GM21526 (cell line): ENCODE results near the gene DCAKD.

Experiments used
- ATAC-seq: cut with Tn5 transposase; IDR thresholded peaks from one replicate; pipeline ENCODE4 v1.9.1; 2021; ENCODE audit warnings: moderate library complexity; ENCODE audit not compliant: unreplicated experiment, low FRiP score

DCAKD gene, protein sequence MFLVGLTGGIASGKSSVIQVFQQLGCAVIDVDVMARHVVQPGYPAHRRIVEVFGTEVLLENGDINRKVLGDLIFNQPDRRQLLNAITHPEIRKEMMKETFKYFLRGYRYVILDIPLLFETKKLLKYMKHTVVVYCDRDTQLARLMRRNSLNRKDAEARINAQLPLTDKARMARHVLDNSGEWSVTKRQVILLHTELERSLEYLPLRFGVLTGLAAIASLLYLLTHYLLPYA

DNA sequence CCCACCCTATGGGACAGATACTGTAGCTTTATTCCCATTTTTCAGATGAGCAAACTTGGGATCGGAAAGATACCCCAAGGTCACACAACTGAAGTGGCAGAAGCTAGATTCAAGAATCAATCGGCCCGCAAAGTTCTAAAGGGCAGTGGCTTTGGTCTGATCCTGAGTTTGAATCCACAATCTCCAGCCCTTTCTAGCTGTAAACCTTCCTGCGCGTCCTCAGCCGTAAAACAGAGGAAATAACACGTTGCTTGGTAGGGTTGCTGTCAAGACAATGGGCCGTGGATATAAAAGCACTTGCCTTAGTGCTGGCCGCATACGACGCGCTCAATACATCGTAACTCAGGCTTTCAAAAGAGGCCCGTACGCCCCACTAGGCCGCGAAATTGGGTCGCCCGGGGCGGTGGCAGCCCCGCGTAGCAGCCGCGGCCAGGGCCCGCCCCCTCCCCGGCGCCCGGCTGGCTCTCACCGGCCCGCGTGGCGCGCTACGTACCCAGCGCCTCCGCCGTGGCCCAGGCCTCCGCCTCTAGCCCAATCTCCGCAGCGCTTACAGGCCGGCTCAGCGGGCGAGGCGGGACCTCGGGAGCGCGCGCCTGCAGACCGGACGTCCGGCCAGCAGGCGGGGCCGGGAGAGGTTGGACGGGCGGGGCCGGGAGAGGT, at the start of gene DCAKD:
DCAKD (minus strand) TSS at position 573 of the 660 bp plus-strand sequence. CDS start 16,747 bp downstream, outside the sequence.
- ATAC-seq = peak; percentile 78

DNA sequence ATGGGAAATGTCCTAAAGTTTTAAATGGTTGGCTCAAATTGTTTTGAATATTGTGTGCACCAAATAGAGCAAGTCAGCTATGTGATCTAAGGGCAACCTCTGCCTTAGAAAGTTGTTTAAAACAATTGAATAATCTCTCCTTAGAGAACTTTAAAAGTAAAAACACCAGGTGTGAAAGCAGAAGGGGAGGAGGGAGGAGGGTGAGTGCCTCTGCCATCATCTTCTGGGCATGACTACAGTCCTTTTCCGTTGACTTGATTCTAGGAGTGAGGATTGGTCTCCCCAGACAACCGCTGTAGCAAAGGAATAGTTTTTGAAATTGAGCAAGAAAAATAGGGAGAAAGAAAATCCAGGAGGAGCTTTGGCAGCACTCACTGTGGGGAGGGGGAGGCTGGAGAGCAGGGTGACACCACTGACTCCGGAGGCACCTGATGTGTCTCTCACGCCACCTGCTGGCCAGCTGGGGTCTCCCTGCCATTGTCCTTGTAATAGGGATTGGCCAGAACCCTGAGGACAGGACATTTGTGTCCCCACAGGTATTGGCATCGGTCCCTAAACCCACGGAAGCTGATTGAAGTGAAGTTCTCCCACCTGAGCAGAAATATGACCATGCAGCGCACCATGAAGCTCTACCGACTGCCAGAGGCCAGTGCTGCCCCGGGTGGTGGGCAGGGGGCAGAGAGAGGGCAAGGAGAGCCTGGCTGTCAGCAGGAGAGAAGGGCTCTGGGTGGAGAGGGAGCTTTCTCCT, 47.6 kb upstream of the DCAKD start:
- no peak for ATAC-seq

DNA sequence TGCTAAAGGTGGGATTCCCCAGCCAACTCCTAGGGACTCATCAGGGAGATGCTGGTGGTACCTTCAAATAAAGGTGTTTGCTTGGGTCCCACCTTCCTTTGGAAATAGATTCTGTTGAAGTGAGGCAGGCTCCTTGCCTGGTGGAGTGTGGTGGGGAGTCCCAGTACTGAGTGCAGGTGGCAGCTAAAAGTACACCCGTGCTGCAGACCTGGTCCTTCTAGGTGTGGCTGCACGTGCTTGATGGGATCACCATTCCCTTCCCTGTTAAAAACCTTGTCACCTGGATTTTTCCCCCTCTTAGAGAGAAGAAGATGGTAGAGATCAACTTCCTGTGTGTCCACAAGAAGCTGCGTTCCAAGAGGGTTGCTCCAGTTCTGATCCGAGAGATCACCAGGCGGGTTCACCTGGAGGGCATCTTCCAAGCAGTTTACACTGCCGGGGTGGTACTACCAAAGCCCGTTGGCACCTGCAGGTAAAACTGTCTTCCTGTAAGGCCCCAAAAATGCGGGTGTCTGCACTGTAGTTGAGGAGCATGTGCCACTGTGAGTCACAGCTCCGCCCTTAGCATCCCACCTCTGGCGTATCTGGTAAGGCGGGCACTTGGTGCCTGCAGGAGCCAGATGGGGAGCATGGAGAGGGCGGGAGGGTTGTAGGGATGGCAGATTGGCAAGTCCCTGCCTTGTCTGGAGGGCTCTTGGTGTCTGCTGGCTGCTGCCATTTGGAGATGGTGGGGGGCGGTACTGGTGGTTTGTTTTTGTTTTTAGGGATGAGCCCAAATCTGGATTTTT, 46.8 kb upstream of the DCAKD start:
- ATAC-seq = no peak

DNA sequence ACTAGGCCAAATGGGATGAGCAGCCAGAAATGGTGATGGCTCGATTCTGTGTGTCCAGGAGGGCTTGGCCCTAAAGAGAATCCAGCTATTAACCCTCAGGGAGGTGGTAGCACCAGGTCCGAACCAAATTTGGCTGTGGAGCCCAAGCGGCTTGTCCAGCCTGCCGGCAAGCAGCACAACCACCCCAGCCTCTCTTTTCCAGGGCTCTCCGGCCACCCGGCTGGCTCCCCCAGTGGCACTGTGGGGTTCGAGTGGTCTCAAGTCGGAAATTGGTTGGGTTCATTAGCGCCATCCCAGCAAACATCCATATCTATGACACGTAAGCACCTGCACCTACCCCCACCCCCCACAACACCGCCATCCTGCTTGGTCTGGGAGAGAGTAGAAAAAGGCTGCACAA, 45.5 kb upstream of the DCAKD start:
- no peak for ATAC-seq

DNA sequence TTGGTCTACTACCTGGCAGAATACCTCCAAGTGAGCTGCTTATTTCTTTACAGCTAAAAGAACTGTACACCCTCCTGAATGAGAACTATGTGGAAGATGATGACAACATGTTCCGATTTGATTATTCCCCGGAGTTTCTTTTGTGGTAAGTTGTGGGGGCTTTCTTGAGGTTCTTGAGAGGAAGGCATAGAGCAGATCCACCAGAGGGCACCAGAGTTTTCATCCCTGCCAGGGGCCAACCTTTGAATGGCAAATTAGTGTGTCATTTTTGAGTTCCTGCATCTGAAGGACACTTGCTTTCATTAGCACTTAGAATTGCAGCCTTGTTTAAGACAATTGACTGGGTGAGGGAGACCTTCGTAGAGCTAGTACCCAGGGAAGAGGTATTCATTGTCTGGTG, 44.7 kb upstream of the DCAKD start:
- ATAC-seq = no peak

DNA sequence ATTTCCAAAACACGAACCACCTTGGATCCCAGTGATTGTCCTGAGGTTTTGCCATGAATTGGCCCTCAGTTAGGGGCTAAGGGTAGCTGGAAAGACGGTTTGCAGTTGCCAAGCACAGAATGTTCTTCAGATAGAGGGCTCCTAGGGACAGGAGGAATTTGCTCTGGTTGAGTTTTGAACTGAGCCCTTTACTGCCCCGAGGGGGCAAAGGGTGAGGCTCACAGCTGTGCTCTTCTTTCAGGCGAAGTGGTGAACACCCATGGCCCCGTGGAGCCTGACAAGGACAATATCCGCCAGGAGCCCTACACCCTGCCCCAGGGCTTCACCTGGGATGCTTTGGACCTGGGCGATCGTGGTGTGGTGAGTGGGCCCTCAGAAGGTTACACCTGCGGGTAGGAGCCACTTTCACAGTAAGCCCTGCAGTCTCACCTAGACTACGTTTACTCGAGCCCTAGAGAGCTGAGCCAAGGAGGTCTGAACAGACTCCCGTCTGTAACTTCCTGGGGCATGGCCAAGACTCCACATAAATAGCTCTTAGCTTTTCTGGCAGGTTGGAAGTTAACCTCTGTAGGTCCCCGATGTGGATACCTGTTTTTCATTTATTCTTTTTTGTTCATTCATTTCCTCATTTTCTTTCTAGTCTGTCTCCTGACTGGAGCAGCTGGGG, 42.1 kb upstream of the DCAKD start:
- no peak for ATAC-seq

DNA sequence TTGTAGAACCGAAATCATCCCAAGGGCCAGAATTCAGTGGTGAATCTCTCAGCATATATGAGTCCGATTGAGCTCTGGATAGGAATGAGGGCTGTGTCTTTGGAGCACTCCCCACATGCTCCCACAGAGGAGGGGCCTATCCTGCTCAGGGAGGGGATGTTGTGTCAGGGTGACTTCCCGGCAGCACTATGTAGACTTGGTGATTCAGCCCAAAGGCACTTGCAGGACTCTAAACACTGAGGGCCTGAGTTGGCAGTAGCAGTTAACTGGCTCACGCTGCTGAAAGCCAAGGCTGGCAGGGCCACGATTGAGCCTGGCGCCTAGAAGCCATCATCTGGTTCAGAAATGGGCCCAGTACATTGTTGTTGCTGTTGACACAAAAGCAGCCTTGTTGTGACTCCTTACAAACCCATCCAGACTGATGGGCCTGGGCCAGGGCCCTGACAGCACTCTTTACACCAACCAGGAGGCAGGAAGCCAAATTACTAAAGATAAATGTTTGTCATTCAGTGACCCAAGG, 41.5 kb upstream of the DCAKD start:
- ATAC-seq = no peak

DNA sequence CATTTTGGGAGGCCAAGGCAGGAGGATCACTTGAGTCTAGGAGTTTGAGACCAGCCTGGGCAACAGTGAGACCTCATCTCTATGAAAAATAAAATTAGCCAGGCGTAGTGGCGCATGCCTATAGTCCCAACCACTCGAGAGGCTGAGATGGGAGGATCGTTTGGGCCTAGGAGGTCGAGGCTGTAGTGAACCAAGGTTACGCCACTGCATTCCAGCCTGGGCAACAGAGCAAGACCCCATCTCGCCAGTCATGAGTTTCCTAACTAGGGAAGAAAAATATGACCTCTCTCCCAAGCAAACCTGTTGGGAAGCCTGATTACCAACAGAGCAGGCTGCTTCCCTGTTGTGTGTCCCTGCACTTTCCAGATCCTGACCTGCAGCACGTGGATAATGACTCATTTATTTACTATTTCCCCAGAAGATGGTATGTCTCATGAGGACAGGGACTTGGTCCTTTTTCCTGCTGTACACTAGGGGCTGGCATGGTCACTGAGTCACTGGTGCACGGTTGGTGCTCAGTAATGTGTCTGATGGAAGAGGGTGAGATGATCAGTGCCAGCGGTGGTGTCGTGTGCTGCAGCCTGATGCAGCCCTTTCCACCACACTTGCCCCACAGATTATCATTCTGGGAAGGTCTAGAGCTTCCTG, 40.5 kb upstream of the DCAKD start:
- ATAC-seq = no peak

DNA sequence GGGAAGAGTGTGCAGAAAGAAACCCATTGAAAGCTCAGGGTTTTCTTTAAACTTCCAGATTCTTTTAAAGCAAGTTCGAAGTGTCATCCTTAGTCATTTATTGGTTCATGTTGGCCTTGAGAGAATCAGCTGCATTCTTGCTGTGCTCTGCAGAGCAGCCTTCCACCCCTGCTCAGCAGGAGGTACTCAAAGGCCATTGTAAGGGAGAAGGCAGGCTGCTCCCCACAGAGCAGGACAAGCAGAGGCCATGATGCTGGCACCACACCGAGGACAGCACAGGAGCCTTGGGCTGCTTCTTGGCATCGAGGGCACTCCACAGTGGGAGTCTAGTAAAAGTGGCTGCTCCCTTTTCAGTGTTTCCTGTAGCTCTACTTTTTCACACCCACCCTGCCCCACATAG, 39.3 kb upstream of the DCAKD start:
- no peak for ATAC-seq

DNA sequence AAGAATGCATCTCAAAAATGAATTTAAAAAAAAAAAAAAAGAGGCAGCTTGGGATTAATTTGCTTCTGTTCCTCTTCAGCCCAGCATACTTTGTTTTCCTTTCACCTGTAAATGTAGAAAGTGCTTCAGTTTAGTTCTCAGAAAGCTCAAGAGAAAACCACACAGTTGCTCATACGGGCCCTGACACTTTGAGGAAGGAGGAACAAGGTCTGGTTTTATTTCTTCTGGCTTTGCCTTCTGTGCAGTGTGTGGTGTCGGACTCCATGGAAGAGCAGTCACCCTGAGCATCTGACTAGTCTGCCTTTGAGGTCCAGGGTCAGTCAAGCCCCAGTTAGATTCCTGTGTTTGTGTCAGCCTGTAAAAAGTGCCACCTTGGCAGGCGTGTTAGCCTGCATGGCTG, 37.3 kb upstream of the DCAKD start:
- ATAC-seq = no peak

DNA sequence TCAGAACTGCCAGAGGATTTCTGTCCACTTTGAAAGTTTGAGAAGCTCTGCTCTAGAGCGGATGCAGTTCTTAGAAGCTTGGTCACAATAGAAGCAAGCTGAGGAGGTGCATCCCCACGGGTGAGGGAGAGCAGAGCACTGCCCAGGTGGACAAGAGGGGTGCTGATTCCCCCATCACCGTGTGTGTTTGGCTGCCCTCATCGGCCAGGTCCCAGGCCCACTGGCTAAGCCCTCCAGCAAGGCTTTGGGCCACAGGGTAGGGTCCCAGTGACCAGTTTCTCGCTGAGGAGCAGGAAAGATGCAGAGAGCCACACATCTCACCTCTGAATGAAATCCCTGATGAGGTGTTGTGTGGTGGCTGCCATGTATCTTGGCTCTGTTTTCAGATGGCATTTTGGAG, 36.5 kb upstream of the DCAKD start:
- ATAC-seq = no peak

DNA sequence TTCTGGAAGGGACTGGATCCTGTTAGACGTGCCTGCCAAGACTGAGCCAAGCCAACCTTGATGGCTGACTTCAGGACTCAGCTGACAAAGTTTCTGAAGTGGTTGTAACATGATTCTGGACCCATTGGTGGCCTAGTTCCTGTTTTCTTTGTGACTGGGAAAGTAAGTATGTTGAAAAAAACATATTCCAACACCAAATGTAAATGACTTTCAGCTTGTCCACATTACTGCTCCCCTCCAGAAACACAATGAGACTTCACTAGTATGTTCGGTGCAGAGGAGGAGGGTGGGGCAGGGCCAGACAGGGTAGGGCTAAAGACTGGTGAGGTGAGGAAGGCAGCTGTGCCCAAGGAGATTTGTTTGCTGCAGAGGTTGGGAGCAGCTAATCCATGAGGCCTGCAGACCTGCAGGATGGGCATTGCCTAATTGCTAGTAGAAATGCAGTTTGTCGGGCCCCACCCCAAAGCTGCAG, 36.1 kb upstream of the DCAKD start:
- no peak for ATAC-seq

DNA sequence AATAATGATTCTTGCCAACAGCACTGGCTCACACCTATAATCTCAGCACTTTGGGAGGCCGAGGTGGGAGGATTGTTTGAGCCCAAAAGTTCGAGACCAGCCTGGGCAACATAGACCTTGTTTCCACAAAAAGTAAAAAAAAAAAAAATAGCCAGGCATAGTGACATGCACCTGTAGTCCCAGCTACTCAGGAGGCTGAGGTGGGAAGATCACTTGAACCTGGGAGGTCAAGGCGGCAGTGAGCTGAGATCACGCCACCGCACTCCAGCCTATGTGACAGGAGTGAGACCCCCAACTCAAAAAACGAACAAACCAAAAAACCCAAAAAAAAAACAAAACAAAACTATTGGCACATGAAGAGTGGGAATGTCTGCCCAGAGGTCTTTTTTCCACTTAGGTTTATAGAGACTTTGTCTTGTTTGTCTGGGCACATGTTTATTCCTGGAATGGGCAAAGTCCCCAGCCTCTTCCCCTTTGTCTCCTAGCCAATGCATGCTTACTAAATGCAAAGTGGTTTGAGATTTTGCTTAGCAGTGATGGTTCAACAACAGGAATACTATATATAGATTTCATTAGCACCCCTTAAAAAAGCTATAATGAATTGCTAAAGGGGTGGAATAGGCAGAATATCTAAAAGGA, 35.6 kb upstream of the DCAKD start:
- no peak for ATAC-seq

DNA sequence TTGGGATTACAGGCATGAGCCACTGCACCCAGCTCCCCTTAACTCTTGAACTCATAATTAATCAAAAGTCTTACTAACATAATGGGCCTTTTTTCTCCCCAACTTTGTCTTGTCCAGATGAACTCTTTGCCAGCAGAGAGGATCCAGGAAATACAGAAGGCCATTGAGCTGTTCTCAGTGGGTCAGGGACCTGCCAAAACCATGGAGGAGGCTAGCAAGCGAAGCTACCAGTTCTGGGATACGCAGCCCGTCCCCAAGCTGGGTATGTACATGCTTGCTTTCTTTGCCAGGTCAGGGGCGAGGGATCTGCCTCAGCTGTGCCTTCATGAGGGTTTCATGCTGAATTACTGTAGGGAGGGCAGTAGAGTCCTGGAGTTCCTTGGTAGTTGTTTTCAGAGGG, 35.0 kb upstream of the DCAKD start:
- no peak for ATAC-seq

DNA sequence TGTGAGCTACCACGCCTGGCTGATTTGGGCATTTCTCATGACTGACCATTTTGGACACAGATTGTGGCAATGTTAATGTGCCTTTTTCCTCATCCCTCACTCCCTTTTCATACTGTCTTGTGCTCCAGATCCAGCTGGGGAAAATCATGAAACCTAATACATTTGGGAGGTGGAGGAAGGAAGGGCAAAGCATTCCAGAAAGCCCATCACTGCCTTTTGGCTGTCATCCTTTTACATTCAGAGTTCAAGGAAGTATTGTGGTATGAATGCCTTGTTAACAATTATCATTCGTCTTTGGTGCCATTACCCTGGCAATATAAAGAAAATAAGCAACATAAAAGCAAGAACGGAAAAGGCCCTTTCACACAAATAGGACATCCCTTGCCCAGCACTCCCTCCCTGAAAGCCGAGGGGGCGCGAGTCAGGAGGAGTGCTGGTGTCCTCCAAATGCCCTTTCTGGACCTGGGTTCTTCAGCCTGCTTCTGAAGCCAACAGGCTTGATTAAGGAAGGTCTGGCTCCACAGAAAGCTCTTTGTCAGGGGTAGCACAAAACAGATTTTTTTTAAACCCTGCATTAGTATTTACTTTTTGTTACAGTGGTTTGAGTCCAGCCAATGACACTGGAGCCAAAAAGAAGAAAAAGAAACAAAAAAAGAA, 29.7 kb upstream of the DCAKD start:
- no peak for ATAC-seq

DNA sequence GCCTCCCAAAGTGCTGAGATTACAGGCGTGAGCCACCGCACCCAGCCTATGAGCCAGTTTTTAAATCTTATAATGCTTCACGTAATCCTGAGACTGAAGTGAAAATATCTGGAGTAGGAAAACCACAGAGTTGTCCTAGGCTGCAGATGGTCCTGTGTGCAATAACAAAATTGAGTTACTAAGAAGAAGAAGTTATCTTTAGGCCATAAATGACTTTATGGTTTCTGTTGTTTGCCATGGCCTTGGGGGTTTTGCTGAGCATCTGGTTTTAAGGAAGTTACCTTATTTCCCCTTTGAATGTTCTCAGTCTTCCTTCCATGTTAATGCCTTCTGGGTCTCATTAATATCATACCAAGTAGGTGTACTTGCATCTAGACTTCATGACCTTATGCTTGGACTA, 26.2 kb upstream of the DCAKD start:
- ATAC-seq = no peak

DNA sequence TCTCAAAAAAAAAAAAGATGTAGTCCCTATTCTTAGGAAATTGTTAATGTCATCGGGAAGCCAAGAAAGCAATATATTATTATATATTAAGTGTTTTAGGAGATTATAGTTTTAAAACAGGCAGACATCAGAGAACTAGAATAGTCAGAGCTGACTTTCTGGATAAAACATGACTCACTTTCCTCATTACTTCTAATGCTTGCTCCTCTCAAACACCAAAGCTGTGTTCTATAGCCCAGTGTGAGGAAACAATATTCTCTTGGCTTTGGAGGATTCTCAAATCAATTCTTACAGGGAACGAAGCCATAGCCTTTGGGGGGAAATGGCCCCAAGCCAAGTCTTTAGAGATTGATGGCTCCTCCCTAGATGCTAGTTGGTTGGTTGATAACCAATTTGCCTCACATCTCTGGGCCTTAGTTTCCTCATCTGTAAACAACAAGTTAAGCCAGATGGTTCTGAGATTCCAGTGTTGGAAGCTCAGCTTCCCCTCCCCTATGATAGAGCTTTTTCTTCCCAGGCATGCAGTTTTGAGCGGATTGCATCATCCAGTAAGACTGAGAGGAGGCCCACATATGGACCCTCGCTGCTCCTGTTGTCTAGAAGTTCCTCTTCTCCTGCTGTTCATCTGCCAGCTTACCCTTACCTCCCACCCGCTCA, 22.1 kb upstream of the DCAKD start:
- no peak for ATAC-seq

DNA sequence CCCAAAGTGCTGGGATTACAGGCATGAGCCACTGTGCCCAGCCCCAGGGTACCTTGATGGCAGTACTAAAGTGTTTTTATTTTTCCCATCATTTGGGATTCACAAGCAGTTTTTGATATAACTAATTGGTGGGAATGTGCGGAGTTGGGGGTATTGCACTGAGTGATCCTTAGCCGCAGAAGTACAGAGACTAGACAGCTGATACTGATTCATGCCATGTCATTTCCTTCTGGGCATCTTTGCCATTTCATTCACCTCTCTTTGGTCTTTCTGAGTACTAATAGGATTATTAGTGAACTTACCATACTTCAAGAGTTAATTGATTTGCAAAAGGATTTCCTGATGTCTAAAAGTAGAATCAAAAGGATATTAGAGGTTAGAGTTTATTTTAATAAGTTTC, 19.4 kb upstream of the DCAKD start:
- no peak for ATAC-seq
